Measurements from ENCODE around the gene DHTKD1. TPM values are rescaled to one million over a fixed set of nuclear protein-coding genes. Genes with fewer than 3 reads are reported as not detected.

The DHTKD1 gene
- total RNA-seq, 1 experiment from 2014 or later: 32.4 TPM

- Histone ChIP-seq H3K36me3 (ENCODE audit: insufficient read depth, low read length, poor library complexity, severe bottlenecking) (peaks cover 74% of the 10 kb centered on the region), H3K4me1 (ENCODE audit: insufficient read depth, low read length, poor library complexity, severe bottlenecking) (no peaks in the 10 kb centered on the region), H3K4me3 (ENCODE audit: low read depth, low read length, poor library complexity, severe bottlenecking) (no peak overlapping the region), H3K9me3 (ENCODE audit: low read depth, low read length, poor library complexity, severe bottlenecking) (no peaks in the 10 kb centered on the region), H3K27ac (ENCODE audit: low read depth, low read length, poor library complexity, severe bottlenecking) (no peak overlapping the region), H3K27me3 (replicated peaks; ENCODE audit: insufficient read depth, low read depth, low read length, poor library complexity) (no peaks in the 10 kb centered on the region)
- intact Hi-C loops (cut with micrococcal nuclease; ENCODE audit: unreplicated experiment): no loop called here
- no peak for DNase-seq (ENCODE audit: low spot score)
- BruUV-seq (replicated peaks): no TSS peak
- TF ChIP-seq CTCF (conservative IDR thresholded peaks at IDR 0.05; ENCODE audit: low read depth, low read length) (no peak), EZH2 (IDR thresholded peaks at IDR 0.05; ENCODE audit: borderline replicate concordance, low read depth, low read length, poor library complexity, severe bottlenecking) (no peak)
- ChIA-PET POLR2A (ENCODE audit: low non-redundant PET) (no interaction called here), CTCF (interaction anchor here (0.6 kb wide), 1 partner anchor 493 kb away, joined by 4 read pairs; no protein-coding TSS in a partner anchor)
Observed at GRCh38 chr10:12162927-12163326, 94.2 kb downstream of the DHTKD1 start.

DNA sequence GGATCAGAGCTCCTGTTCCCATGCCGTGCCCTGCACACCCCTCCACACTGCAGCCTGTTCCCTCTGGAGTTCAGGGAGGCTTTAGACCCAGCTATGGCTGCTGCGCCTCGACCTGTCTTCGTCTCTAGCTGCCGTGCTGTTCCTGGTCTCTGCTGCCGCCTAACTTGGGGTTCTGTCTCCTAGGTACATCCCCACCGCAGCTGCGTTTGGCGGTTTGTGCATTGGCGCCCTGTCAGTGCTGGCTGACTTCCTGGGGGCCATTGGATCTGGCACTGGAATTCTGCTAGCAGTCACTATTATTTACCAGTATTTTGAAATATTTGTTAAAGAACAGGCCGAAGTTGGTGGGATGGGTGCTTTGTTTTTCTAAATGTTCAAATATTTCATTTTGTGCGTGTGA lies 95.3 kb downstream of the DHTKD1 start:
- no peak overlapping the region for H3K27ac ChIP-seq (ENCODE audit: low read depth, low read length, poor library complexity, severe bottlenecking)
- H3K9me3 ChIP-seq (ENCODE audit: low read depth, low read length, poor library complexity, severe bottlenecking): no peaks in the 10 kb centered on the region
- no peak overlapping the region for H3K4me3 ChIP-seq (ENCODE audit: low read depth, low read length, poor library complexity, severe bottlenecking)
- no peaks in the 10 kb centered on the region for H3K4me1 ChIP-seq (ENCODE audit: insufficient read depth, low read length, poor library complexity, severe bottlenecking)
- CTCF ChIA-PET: no interaction called here
- BruUV-seq (replicated peaks): no TSS peak
- intact Hi-C loops (cut with micrococcal nuclease; ENCODE audit: unreplicated experiment): no loop called here
- no peaks in the 10 kb centered on the region for H3K27me3 ChIP-seq (replicated peaks; ENCODE audit: insufficient read depth, low read depth, low read length, poor library complexity)
- no peak for TF ChIP-seq EZH2 (IDR thresholded peaks at IDR 0.05; ENCODE audit: borderline replicate concordance, low read depth, low read length, poor library complexity, severe bottlenecking)
- TF ChIP-seq CTCF (conservative IDR thresholded peaks at IDR 0.05; ENCODE audit: low read depth, low read length): no peak
- POLR2A ChIA-PET (ENCODE audit: low non-redundant PET): no interaction called here
- H3K36me3 ChIP-seq (ENCODE audit: insufficient read depth, low read length, poor library complexity, severe bottlenecking): peaks cover 65% of the 10 kb centered on the region
- DNase-seq (ENCODE audit: low spot score): no peak

GRCh38 chr10:12165036-12165435 lies 96.3 kb downstream of the DHTKD1 start:
- Histone ChIP-seq H3K4me1 (ENCODE audit: insufficient read depth, low read length, poor library complexity, severe bottlenecking) (no peaks in the 10 kb centered on the region), H3K4me3 (ENCODE audit: low read depth, low read length, poor library complexity, severe bottlenecking) (no peak overlapping the region), H3K36me3 (ENCODE audit: insufficient read depth, low read length, poor library complexity, severe bottlenecking) (peaks cover 61% of the 10 kb centered on the region), H3K9me3 (ENCODE audit: low read depth, low read length, poor library complexity, severe bottlenecking) (no peaks in the 10 kb centered on the region), H3K27ac (ENCODE audit: low read depth, low read length, poor library complexity, severe bottlenecking) (no peak overlapping the region), H3K27me3 (replicated peaks; ENCODE audit: insufficient read depth, low read depth, low read length, poor library complexity) (no peaks in the 10 kb centered on the region)
- TF ChIP-seq CTCF (conservative IDR thresholded peaks at IDR 0.05; ENCODE audit: low read depth, low read length) (no peak), EZH2 (IDR thresholded peaks at IDR 0.05; ENCODE audit: borderline replicate concordance, low read depth, low read length, poor library complexity, severe bottlenecking) (no peak)
- no peak for DNase-seq (ENCODE audit: low spot score)
- intact Hi-C loops (cut with micrococcal nuclease; ENCODE audit: unreplicated experiment): no loop called here
- CTCF ChIA-PET: no interaction called here
- POLR2A ChIA-PET (ENCODE audit: low non-redundant PET): no interaction called here
- no TSS peak for BruUV-seq (replicated peaks)
